HEK293T (cell line): Measurements from ENCODE around the gene CSTA.

Experiments used
- CTCF ChIA-PET: fragments of 350-600 bp; formaldehyde crosslinking; extraction: SDS; loops from one replicate; lab custom pipeline; 2021; ENCODE audit warnings: antibody characterized with exemption, inconsistent platforms; lab: Yijun Ruan, JAX
- POLR2A ChIA-PET: fragments of 350-600 bp; formaldehyde crosslinking; extraction: SDS; loops from one replicate; lab custom pipeline; 2020; ENCODE audit warnings: antibody characterized with exemption, inconsistent platforms; lab: Yijun Ruan, JAX
- DNase-seq: peaks from one replicate; pipeline ENCODE4 v3.0.0; 2012; ENCODE audit warnings: mixed read lengths; ENCODE audit errors: extremely low spot score
- ARNT ChIP-seq: fragments of 450-650 bp; IDR thresholded peaks from 2 replicates; pipeline ENCODE4 v1.6.1; 2017; ENCODE audit warnings: mild to moderate bottlenecking
- BHLHE40 ChIP-seq: fragments of 450-650 bp; IDR thresholded peaks from 2 replicates; pipeline ENCODE4 v1.6.1; 2016; ENCODE audit warnings: mild to moderate bottlenecking, moderate library complexity, borderline replicate concordance
- ELF4 ChIP-seq: fragments of 450-650 bp; IDR thresholded peaks from 2 replicates; pipeline ENCODE4 v1.6.1; 2017; ENCODE audit warnings: antibody characterized with exemption
- FOXA1 ChIP-seq: fragments of 450-650 bp; IDR thresholded peaks from 2 replicates; pipeline ENCODE4 v1.6.1; 2016; ENCODE audit warnings: mild to moderate bottlenecking
- FOXK2 ChIP-seq: fragments of 450-650 bp; IDR thresholded peaks from 2 replicates; pipeline ENCODE4 v1.6.1; 2016; ENCODE audit warnings: mild to moderate bottlenecking
- FOXM1 ChIP-seq: fragments of 450-650 bp; IDR thresholded peaks from 2 replicates; pipeline ENCODE4 v1.6.1; 2017; ENCODE audit warnings: mild to moderate bottlenecking, borderline replicate concordance
- HDGF ChIP-seq: fragments of 450-650 bp; IDR thresholded peaks from 2 replicates; pipeline ENCODE4 v1.6.1; 2017; ENCODE audit warnings: antibody characterized with exemption, borderline replicate concordance
- L3MBTL2 ChIP-seq: fragments of 450-650 bp; conservative IDR thresholded peaks from 2 replicates; pipeline ENCODE4 v1.6.1; 2016; ENCODE audit warnings: mild to moderate bottlenecking
- NFRKB ChIP-seq: fragments of 450-650 bp; IDR thresholded peaks from 2 replicates; pipeline ENCODE4 v1.6.1; 2016; ENCODE audit warnings: mild to moderate bottlenecking, moderate library complexity
- PKNOX1 ChIP-seq: fragments of 450-650 bp; IDR thresholded peaks from 2 replicates; pipeline ENCODE4 v1.6.1; 2016
- SUZ12 ChIP-seq: fragments of 450-650 bp; IDR thresholded peaks from 2 replicates; pipeline ENCODE4 v1.6.1; 2016; ENCODE audit warnings: mild to moderate bottlenecking
- TARDBP ChIP-seq: fragments of 450-650 bp; IDR thresholded peaks from 2 replicates; pipeline ENCODE4 v1.6.1; 2016

CSTA gene

DNA sequence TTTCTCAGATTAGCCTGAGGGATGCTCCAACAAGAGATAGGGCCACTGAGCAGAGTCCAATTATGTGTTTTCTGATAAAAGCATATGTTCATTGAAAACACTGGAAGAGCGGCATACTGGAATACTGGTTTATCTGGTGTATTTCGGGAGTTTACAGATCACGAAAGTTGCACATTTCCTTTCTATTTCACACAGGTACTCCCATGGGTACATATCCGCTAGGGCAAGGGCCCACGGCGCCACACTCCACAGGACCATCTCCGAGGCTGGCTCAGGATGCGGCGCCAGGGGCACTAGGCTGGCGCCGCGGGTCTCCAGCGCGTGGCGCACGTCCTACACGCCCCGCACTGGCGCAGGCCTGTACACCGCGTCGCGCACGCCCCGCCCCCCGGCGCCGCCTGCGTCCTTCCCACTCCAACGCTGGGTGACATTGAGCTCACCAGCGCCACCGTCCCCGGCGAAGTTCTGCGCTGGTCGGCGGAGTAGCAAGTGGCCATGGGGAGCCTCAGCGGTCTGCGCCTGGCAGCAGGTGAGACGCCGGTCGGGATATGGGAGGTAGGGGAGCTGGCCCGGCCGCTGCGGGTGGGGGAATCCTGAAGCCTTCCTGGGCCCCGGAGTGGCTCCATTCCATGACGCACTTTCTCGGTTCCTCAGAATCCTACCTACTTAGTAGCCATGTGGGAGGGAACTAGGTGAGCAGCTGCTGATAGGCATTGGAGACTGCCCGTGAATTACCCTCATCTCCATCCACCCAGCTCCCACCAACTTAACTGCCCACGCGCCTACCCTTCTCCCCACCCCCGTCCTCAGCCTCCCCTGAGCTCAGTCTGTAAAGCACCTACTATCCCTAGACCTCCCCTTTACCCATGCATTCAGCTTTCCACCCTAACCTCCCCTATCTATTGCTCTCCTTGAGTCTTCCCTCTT is 59.0 kb downstream of the CSTA start, which contains the start of gene FAM162A:
TSS of gene FAM162A (plus strand) at position 412 of the 927 bp plus-strand sequence. CDS start at position 496, 84 bp downstream.
- POLR2A ChIA-PET, result interaction anchor here (0.6 to 2.9 kb wide), 25 partner anchors 9 to 838 kb away, joined by 3 to 34 read pairs (median 4); partner anchors contain the start of genes DTX3L, KPNA1, PARP9 and PDIA5
- TF ChIP-seq SUZ12 (no peak), PKNOX1 (peak; percentile 38), L3MBTL2 (peak; percentile 46; the same call in 1 of the 2 replicates)
- CTCF ChIA-PET, result interaction anchor here (0.6 to 1.5 kb wide), 8 partner anchors 9 to 837 kb away, joined by 3 to 6 read pairs (median 3); no protein-coding TSS in a partner anchor
- peak; percentile 90 for DNase-seq

DNA sequence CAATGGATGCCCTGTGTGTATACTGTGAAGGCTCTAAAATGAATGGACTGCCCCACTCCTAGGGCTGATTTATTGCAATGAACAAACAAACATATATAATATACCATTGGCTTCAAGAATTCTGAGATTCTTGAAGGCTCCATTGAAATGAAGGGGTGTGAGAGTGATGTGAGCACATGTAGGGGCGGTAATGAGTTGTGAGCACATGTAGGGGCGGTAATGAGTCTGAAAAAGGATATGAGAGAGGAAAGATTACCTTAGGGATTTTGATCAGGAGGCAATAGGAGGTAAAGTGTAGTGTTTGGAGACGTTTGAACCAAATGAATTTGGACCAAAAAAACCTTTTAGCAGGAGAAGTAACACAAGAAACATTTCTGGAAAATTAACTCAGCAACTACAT is 62.7 kb downstream of the CSTA start:
- ChIA-PET POLR2A (no interaction called here), CTCF (no interaction called here)
- TF ChIP-seq FOXA1 (no peak), BHLHE40 (no peak), TARDBP (no peak), FOXM1 (no peak), HDGF (no peak), ELF4 (no peak)
- DNase-seq, result no peak

DNA sequence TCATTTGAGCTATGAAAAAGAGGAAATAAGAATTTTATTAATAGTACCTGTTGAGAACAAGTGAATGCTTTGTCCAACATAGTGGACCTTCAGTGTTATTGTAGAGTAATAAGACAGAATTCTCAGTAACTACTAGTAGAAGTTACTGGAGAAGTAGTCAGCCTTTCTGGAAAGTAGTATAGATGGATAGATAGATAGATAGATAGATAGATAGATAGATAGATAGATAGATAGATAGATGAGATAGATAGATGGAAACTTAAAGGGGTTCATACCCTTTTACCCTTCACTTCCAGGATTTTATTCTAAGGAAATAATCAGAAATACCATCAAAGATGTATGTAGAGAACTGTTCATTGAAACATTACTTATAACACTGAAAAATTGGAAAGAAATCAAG is 64.1 kb downstream of the CSTA start:
- DNase-seq, result no peak
- TF ChIP-seq FOXK2 (no peak), FOXA1 (no peak), ARNT (no peak), TARDBP (no peak)
- ChIA-PET CTCF (interaction anchor here (1.4 kb wide), 1 partner anchor 19 kb away, joined by 3 read pairs; no protein-coding TSS in a partner anchor), POLR2A (no interaction called here)

DNA sequence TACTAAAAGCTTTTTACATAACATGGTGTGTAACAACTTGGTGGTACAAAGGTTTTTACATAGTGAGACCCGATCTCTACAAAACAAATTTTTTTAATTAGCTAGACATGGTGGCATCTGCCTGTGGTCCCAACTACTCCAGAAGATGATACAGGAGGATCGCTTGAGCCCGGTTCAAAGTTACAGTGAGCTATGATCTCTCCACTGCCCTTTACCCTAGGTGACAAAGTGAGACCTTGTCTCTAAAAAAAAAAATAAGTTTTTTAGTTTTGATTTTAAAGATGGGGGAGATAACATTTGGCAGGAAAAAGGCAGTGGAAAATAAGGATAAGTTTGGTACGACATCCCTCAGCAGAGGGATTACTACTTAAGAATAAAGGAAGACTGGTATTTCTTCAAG is 64.8 kb downstream of the CSTA start:
- CTCF ChIA-PET, result interaction anchor here (1.4 kb wide), 1 partner anchor 19 kb away, joined by 3 read pairs; no protein-coding TSS in a partner anchor
- POLR2A ChIA-PET, result no interaction called here

DNA sequence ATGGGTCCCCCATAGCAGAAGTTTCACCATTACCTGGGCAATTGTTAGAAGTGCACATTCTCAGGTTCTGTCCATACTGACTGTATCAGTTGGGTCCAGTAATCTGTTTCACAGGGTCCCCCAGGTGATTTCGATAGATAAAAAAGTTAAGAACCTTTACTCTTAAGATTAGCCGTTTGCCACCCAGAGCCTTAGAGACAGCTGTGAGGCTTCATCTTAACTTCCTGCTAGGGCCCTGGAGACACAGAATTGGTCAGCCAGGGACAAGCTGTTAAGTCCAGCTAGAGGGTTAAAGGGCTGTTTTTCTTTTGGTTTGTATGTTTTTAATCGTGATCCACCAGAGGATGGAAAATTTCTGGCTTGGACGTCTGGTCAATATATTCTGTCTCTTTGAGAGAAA is 65.6 kb downstream of the CSTA start:
- no peak for TF ChIP-seq NFRKB
- no peak for TF ChIP-seq PKNOX1
- no peak for TF ChIP-seq BHLHE40
- ChIA-PET POLR2A (no interaction called here), CTCF (no interaction called here)
- DNase-seq, result no peak

More for the DNA sequence above, 64.8 kb downstream of the CSTA start:
- DNase-seq, result no peak
- TF ChIP-seq FOXK2, result no peak
- TF ChIP-seq FOXA1, result no peak
- no peak for TF ChIP-seq NFRKB
- no peak for TF ChIP-seq FOXM1
- TF ChIP-seq L3MBTL2, result no peak
- TF ChIP-seq ELF4, result no peak
